OCI-LY3 (cell line): ENCODE results near the gene ART5.

Experiments used
- CTCF ChIP-seq: fragments of 200-600, 300-600 bp; sonication (generic); IDR thresholded peaks from 2 replicates; pipeline ENCODE4 v1.5.1; 2014; ENCODE audit warnings: antibody characterized with exemption, low read length, low read depth
- EZH2phosphoT487 ChIP-seq: fragments of 200-600 bp; shearing (Covaris generic); IDR thresholded peaks from 2 replicates; pipeline ENCODE4 v1.6.1; 2018; ENCODE audit warnings: antibody characterized with exemption, mixed run types, low read depth

- no peak for TF ChIP-seq CTCF
- no peak for TF ChIP-seq EZH2phosphoT487
Observed at GRCh38 chr11:3666023-3666530, 24.3 kb upstream of the ART5 start.
